Caki2 (cell line): ENCODE measurements around the gene ARHGAP8. TPM values are rescaled to one million over a fixed set of nuclear protein-coding genes. Genes with fewer than 3 reads are reported as not detected.

Experiments used
- DNase-seq: peaks from one replicate; pipeline ENCODE4 v3.0.0-alpha.2; 2015; ENCODE audit warnings: low read depth
- in situ Hi-C: cut with HindIII; loops from 2 replicates; pipeline ENCODE4 v1.10.0; 2016; ENCODE audit warnings: low sequenced_read_pairs, low pct_unique_long_range_greater_than_20kb, mixed read lengths
- total RNA-seq: library from RNA; depleted of rRNA; stranded (reverse); fragments of >200 nt; shearing (Covaris generic); gene quantifications from 2 replicates; pipeline ENCODE4 v1.2.3, GENCODE V29; 2014; ENCODE audit warnings: low replicate concordance; rRNA removed

ARHGAP8 gene
- total RNA-seq, 1 experiment from 2014 or later: 7.7 TPM

DNA sequence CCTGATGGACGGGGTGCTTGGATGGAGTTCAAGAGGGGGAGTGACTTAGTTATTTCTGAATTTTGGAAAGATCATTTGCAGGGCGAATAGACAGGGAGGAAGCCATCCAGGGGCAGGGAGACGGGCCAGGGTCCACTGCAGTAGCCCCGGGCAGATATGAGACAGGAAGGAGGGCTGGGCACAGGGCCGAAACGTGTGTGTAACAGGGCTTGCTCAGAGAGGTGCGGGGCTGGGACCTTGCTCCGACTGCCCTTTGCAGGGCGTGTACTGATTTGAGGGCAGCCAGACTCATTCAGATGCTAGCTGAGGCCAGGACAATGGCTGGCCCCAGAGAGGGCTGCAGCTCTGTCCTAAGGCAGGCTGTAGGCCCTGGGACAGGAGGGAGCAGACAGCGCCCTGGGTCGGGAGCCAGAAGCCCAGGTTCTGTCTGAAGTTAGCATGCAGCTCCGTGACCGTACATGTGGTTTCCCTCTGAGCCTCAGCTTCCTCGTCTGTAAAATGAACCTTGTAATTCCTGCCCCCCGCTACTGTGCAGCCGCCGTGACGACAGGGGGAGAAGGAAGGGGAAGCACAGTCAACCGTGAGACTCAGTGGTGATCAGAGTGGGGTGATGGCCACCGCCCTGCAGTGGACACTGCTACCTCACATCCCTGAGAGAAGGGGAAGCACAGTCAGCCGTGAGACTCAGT, 154.0 kb downstream of the ARHGAP8 start:
- DNase-seq: no peak
- in situ Hi-C loops: no loop called here

DNA sequence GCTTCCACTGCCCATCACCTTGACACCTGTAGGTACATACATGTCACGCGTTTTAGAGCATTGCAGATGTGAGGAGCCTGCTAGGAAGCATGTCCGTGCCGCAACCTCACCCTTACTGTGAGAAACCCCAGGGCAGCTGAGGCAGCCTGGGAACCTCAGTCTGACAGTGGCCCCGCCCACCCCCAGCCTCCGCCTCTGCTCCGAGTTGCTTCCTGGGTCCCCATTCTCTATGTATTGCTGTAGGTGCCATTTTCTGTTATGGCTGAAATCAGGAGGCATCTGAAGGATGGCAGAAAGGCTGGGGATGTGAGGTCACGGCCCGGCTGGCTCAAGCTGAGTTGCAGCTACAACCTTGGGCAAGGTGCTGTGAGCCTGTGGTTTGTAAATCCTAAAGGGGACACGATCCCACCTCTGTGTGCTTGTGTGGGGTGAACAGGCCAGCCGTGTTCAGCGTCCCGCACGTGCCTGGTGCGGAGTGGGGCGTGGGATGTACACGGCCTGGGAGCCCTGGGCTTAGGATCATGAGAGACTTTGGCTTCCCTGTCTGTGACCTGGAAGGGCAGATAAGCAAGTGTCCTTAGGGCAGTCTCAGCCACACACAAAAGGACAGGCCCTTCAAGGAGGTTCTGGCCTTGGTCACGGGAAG, 154.7 kb downstream of the ARHGAP8 start:
- in situ Hi-C loops: no loop called here
- DNase-seq: no peak

GRCh38 chr22:44907765-44908737, 155.7 kb downstream of the ARHGAP8 start:
- in situ Hi-C loops: no loop called here
- no peak for DNase-seq

- in situ Hi-C loops: no loop called here
- DNase-seq: no peak
Observed at GRCh38 chr22:44909241-44909640, 156.9 kb downstream of the ARHGAP8 start.

Other genes starting within 250 kb of the ARHGAP8 start
- 51.9 and 65.0 TPM in 2 replicates for gene PRR5, start 50.4 kb upstream of the ARHGAP8 start, total RNA-seq